Germinal center (tissue), 1 donor: ENCODE results near the gene ALKAL2.

Experiments
- DNase-seq: peaks from one replicate; pipeline ENCODE4 v3.0.0; 2012; ENCODE audit warnings: mixed read lengths, low spot score

Gene ALKAL2

GRCh38 chr2:290090-290722 is 2.3 kb upstream of the ALKAL2 start:
- DNase-seq: peak; percentile 20

GRCh38 chr2:289362-290089 is 1.6 kb upstream of the ALKAL2 start:
- no peak for DNase-seq

GRCh38 chr2:288758-289361 is 969 bp upstream of the ALKAL2 start:
- no peak for DNase-seq

GRCh38 chr2:287471-287885 is 413 bp downstream of the ALKAL2 start:
- peak; percentile 38 for DNase-seq

GRCh38 chr2:286774-287392 is 1.0 kb downstream of the ALKAL2 start:
- no peak for DNase-seq

- no peak for DNase-seq
These were observed 1.9 kb downstream of the ALKAL2 start for GRCh38 chr2:286035-286434.

- DNase-seq: no peak
These were observed 2.4 kb downstream of the ALKAL2 start for GRCh38 chr2:285531-285930.

- no peak for DNase-seq
These were observed 2.9 kb downstream of the ALKAL2 start for GRCh38 chr2:284896-285492.

GRCh38 chr2:283996-284794 is 3.7 kb downstream of the ALKAL2 start:
- no peak for DNase-seq

- DNase-seq: no peak
These were observed 5.3 kb downstream of the ALKAL2 start for GRCh38 chr2:282371-283263.

- DNase-seq: no peak
These were observed 6.5 kb downstream of the ALKAL2 start for GRCh38 chr2:281381-281780.

GRCh38 chr2:280650-281110 is 7.2 kb downstream of the ALKAL2 start:
- DNase-seq: no peak

- DNase-seq: no peak
These were observed 7.8 kb downstream of the ALKAL2 start for GRCh38 chr2:279956-280649.

- no peak for DNase-seq
These were observed 8.5 kb downstream of the ALKAL2 start for GRCh38 chr2:279366-279765.

GRCh38 chr2:278927-279320 is 9.0 kb downstream of the ALKAL2 start:
- DNase-seq: no peak

- no peak for DNase-seq
These were observed 9.5 kb downstream of the ALKAL2 start for GRCh38 chr2:278312-278926.

GRCh38 chr2:275466-275865 is 12.4 kb downstream of the ALKAL2 start:
- no peak for DNase-seq

GRCh38 chr2:274503-274902 is 13.4 kb downstream of the ALKAL2 start:
- no peak for DNase-seq

- DNase-seq: no peak
These were observed 14.6 kb downstream of the ALKAL2 start for GRCh38 chr2:273333-273732.

- DNase-seq: no peak
These were observed 16.0 kb downstream of the ALKAL2 start for GRCh38 chr2:271917-272316.
